ENCODE results near the gene PDE4D. TPM values are rescaled to one million over a fixed set of nuclear protein-coding genes. Genes with fewer than 3 reads are reported as not detected.

The PDE4D gene
- total and polyA plus RNA-seq, 2 donors (not counting 1 experiment from before 2014, with no cell fraction given) = 14.9 to 171 TPM

GRCh38 chr5:59722874-59723273, 170.7 kb downstream of the PDE4D start:
- Mint-ChIP-seq H3K9me3 (ENCODE audit: insufficient read depth) (no peaks in the 10 kb centered on the region), H3K27me3 (no peaks in the 10 kb centered on the region), H3K4me1 (peaks cover 13% of the 10 kb centered on the region), H3K4me3 (no peak overlapping the region), H3K27ac (no peak overlapping the region)
- no peaks in the 10 kb centered on the region for H3K36me3 ChIP-seq (replicated peaks in 1 of 2; ENCODE audit: control extremely low read depth in 1 of 2, control insufficient read depth in 1 of 2, extremely low read depth in 1 of 2, insufficient read depth in 2 of 2, low read length in 1 of 2)
- no peak for DNase-seq
- CTCF ChIA-PET = no interaction called here
- no peak overlapping the region for H3K9ac ChIP-seq (ENCODE audit: low read length)
- no CpG with 5 or more reads among the region's 2 CpGs for WGBS (ENCODE audit: insufficient coverage)
- H3K27me3 ChIP-seq (replicated peaks in 1 of 4; ENCODE audit: control extremely low read depth in 1 of 4, control insufficient read depth in 3 of 4, insufficient read depth in 4 of 4, low read length in 3 of 4) = no peaks in the 10 kb centered on the region
- TF ChIP-seq EZH2 (IDR thresholded peaks at IDR 0.05; ENCODE audit: borderline replicate concordance, insufficient read depth, low read depth, low read length, poor library complexity, severe bottlenecking) (no peak), CTCF (IDR thresholded peaks at IDR 0.05) (no peak)
- H3K4me3 ChIP-seq (ENCODE audit: control extremely low read depth in 1 of 5, extremely low read depth in 1 of 5, insufficient read depth in 1 of 5, low read depth in 2 of 5, low read length in 4 of 5) = no peak overlapping the region
- H3K4me2 ChIP-seq (replicated peaks; ENCODE audit: low read depth, low read length, poor library complexity, severe bottlenecking) = no peak overlapping the region
- POLR2A ChIA-PET = no interaction called here
- no peaks in the 10 kb centered on the region for H4K20me1 ChIP-seq (ENCODE audit: control insufficient read depth, insufficient read depth, low read length, poor library complexity, severe bottlenecking)
- ATAC-seq (ENCODE audit: low read depth) = no peak
- H3K27ac ChIP-seq (ENCODE audit: low read length in 2 of 2) = no peak overlapping the region
- H3K9me3 ChIP-seq (ENCODE audit: control extremely low read depth in 1 of 3, control insufficient read depth in 2 of 3, insufficient read depth in 1 of 3, low read length in 2 of 3) = no peaks in the 10 kb centered on the region
- H3K79me2 ChIP-seq (ENCODE audit: control insufficient read depth, insufficient read depth, low read length) = no peaks in the 10 kb centered on the region
- no peaks in the 10 kb centered on the region for H3K4me1 ChIP-seq (ENCODE audit: control insufficient read depth in 2 of 2, insufficient read depth in 2 of 2, low read length in 2 of 2)
- intact Hi-C loops (cut with micrococcal nuclease) = loop anchor here (5.0 to 10.0 kb wide), 4 partner anchors 34 to 536 kb away; no protein-coding TSS in a partner anchor
- no peak overlapping the region for H2AFZ ChIP-seq (ENCODE audit: insufficient read depth, low read depth, low read length, poor library complexity, severe bottlenecking)

- no peaks in the 10 kb centered on the region for H3K79me2 ChIP-seq (ENCODE audit: control insufficient read depth, insufficient read depth, low read length)
- no peak overlapping the region for H3K9ac ChIP-seq (ENCODE audit: low read length)
- H3K9me3 ChIP-seq (ENCODE audit: control extremely low read depth in 1 of 3, control insufficient read depth in 2 of 3, insufficient read depth in 1 of 3, low read length in 2 of 3) = no peaks in the 10 kb centered on the region
- WGBS (ENCODE audit: insufficient coverage) = 100% methylated on average over 1 of the region's 3 CpGs
- no peaks in the 10 kb centered on the region for H4K20me1 ChIP-seq (ENCODE audit: control insufficient read depth, insufficient read depth, low read length, poor library complexity, severe bottlenecking)
- H3K27ac ChIP-seq (ENCODE audit: low read length in 2 of 2) = no peak overlapping the region
- Mint-ChIP-seq H3K4me1 (peaks cover 9% of the 10 kb centered on the region), H3K27ac (no peak overlapping the region), H3K27me3 (no peaks in the 10 kb centered on the region), H3K9me3 (ENCODE audit: insufficient read depth) (no peaks in the 10 kb centered on the region), H3K4me3 (no peak overlapping the region)
- no peaks in the 10 kb centered on the region for H3K27me3 ChIP-seq (replicated peaks in 1 of 4; ENCODE audit: control extremely low read depth in 1 of 4, control insufficient read depth in 3 of 4, insufficient read depth in 4 of 4, low read length in 3 of 4)
- no peak overlapping the region for H2AFZ ChIP-seq (ENCODE audit: insufficient read depth, low read depth, low read length, poor library complexity, severe bottlenecking)
- ATAC-seq (ENCODE audit: low read depth) = no peak
- DNase-seq = no peak
- no peak overlapping the region for H3K4me2 ChIP-seq (replicated peaks; ENCODE audit: low read depth, low read length, poor library complexity, severe bottlenecking)
- no peak overlapping the region for H3K4me3 ChIP-seq (ENCODE audit: control extremely low read depth in 1 of 5, extremely low read depth in 1 of 5, insufficient read depth in 1 of 5, low read depth in 2 of 5, low read length in 4 of 5)
- TF ChIP-seq CTCF (IDR thresholded peaks at IDR 0.05) = no peak
- no peak for TF ChIP-seq EZH2 (IDR thresholded peaks at IDR 0.05; ENCODE audit: borderline replicate concordance, insufficient read depth, low read depth, low read length, poor library complexity, severe bottlenecking)
- ChIA-PET CTCF (interaction anchor here (1.1 kb wide), 1 partner anchor 334 kb away, joined by 3 read pairs; no protein-coding TSS in a partner anchor), POLR2A (no interaction called here)
- no peaks in the 10 kb centered on the region for H3K4me1 ChIP-seq (ENCODE audit: control insufficient read depth in 2 of 2, insufficient read depth in 2 of 2, low read length in 2 of 2)
- H3K36me3 ChIP-seq (replicated peaks in 1 of 2; ENCODE audit: control extremely low read depth in 1 of 2, control insufficient read depth in 1 of 2, extremely low read depth in 1 of 2, insufficient read depth in 2 of 2, low read length in 1 of 2) = no peaks in the 10 kb centered on the region
- intact Hi-C loops (cut with micrococcal nuclease) = loop anchor here (5.0 to 10.0 kb wide), 4 partner anchors 36 to 534 kb away; no protein-coding TSS in a partner anchor
Measured at GRCh38 chr5:59721741-59722140, 171.8 kb downstream of the PDE4D start.
